Stimulated activated naive CD8-positive, alpha-beta T cell treated with anti-CD3 and anti-CD28 coated beads, Interleukin-15, amount 100 ng/mL, for 72 hours (primary cell): Measurements from ENCODE around the gene ABITRAM.
"Not testable (repeated sequence)": the region's sequence is repeated elsewhere in the genome, so short reads cannot be mapped to it uniquely, and the experiment has no call there.

ENCODE experiments used
- ATAC-seq: fragments of 150-1000 bp; cut with Tn5 transposase; 2 replicates; pipeline ENCODE4 v1.10.0; 2021; ENCODE audit warnings: mild to moderate bottlenecking, moderate library complexity
- DNase-seq, 2 donors: peaks; one replicate each; pipeline ENCODE4 v3.0.0; 2021 to 2022
- H3K27ac Mint-ChIP-seq, 2 donors: one replicate each; pipeline ENCODE4 v1.8.0; 2022; ENCODE audit warnings: mild to moderate bottlenecking in 2 of 2, mixed read lengths in 2 of 2, moderate library complexity in 2 of 2
- H3K27me3 Mint-ChIP-seq: one replicate; pipeline ENCODE4 v1.8.0; 2022; ENCODE audit warnings: mixed read lengths
- H3K4me1 Mint-ChIP-seq: one replicate; pipeline ENCODE4 v1.8.0; 2022; ENCODE audit warnings: mild to moderate bottlenecking, mixed read lengths
- H3K4me3 Mint-ChIP-seq, 2 donors: one replicate each; pipeline ENCODE4 v1.8.0; 2022; ENCODE audit warnings: mild to moderate bottlenecking in 2 of 2, mixed read lengths in 2 of 2, moderate library complexity in 1 of 2
- H3K9me3 Mint-ChIP-seq, 2 donors: one replicate each; pipeline ENCODE4 v1.8.0; 2022; ENCODE audit warnings: mixed read lengths in 2 of 2

The ABITRAM gene

GRCh38 chr9:108934323-108934893, at the start of gene ABITRAM:
Gene ABITRAM (plus strand): TSS chr9:108934400. CDS start chr9:108934487, 87 bp downstream.
- peak; percentile 85 for ATAC-seq
- Mint-ChIP-seq H3K4me3 (peak within 1 kb of the TSS; percentile 93 to 97), H3K27me3 (no peaks in the 10 kb centered on the region), H3K27ac (peak within 1 kb of the TSS; percentile 95 to 97), H3K4me1 (peaks cover 20% of the 10 kb centered on the region), H3K9me3 (no peaks in the 10 kb centered on the region)
- peak; percentile 70 to 78 for DNase-seq

- no peaks in the 10 kb centered on the region for H3K9me3 Mint-ChIP-seq
- peak overlapping the region; percentile 79 to 93 for H3K27ac Mint-ChIP-seq
- H3K27me3 Mint-ChIP-seq, result no peaks in the 10 kb centered on the region
- DNase-seq (no peak), ATAC-seq (no peak)
- peaks cover 23% of the 10 kb centered on the region for H3K4me1 Mint-ChIP-seq
- H3K4me3 Mint-ChIP-seq, result peak overlapping the region; percentile 46 to 62
Measured at GRCh38 chr9:108884701-108885100, 49.5 kb upstream of the ABITRAM start.

- DNase-seq, result peak; percentile 62 to 84
- Mint-ChIP-seq H3K4me3 (peak overlapping the region; percentile 46 to 62), H3K27ac (peak overlapping the region; percentile 88 to 92), H3K9me3 (no peaks in the 10 kb centered on the region), H3K4me1 (peaks cover 23% of the 10 kb centered on the region), H3K27me3 (no peaks in the 10 kb centered on the region)
- peak; percentile 100 for ATAC-seq
Measured at GRCh38 chr9:108885643-108886348, 48.4 kb upstream of the ABITRAM start.

DNA sequence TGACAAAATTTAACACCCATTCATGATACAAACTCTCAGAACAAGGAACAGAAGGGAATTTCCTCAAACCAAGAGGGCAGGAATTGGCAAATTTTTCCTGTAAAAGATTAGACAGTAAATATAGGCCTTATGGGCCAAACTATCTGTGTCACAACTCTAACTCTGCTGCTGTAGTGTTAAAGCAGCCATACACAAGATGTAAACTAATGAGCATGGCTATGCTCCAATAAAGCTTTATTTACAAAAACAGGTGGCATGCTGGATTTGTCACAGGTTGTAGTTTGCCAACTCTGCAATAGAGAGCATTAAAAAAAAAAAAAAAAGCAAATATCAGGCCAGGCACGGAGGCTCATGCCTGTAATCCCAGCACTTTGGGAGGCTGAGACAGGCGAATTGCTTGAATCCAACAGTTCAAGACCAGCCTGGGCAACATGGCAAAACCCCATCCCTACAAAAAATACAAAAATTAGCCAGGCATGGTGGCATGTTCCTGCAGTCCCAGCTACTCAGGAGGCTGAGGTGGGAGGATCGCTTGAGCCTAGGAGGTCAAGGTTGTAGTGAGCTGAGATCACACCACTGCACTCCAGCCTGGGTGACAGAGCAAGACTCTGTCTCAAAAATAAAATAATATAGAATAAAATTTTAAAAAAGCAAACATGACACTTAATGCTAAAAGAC, 47.5 kb upstream of the ABITRAM start:
- ATAC-seq, H3K27me3 Mint-ChIP-seq, DNase-seq, H3K9me3 Mint-ChIP-seq: not testable (repeated sequence)
- Mint-ChIP-seq H3K4me3 (peak overlapping the region in 1 of 2 donors; percentile 46), H3K27ac (peak overlapping the region; percentile 88 to 92), H3K4me1 (peaks cover 23% of the 10 kb centered on the region)

- no peak overlapping the region for H3K4me3 Mint-ChIP-seq
- H3K4me1 Mint-ChIP-seq, result peaks cover 22% of the 10 kb centered on the region
- ATAC-seq, result no peak
- DNase-seq, result no peak
- H3K27me3 Mint-ChIP-seq, result no peaks in the 10 kb centered on the region
- no peak overlapping the region for H3K27ac Mint-ChIP-seq
- no peaks in the 10 kb centered on the region for H3K9me3 Mint-ChIP-seq
Measured at GRCh38 chr9:108889649-108890067, 44.5 kb upstream of the ABITRAM start.

GRCh38 chr9:108894225-108894997, 39.8 kb upstream of the ABITRAM start:
- H3K9me3 Mint-ChIP-seq, result no peaks in the 10 kb centered on the region
- ATAC-seq (no peak), DNase-seq (no peak)
- no peak overlapping the region for H3K27ac Mint-ChIP-seq
- H3K4me3 Mint-ChIP-seq, result no peak overlapping the region
- no peaks in the 10 kb centered on the region for H3K4me1 Mint-ChIP-seq
- no peaks in the 10 kb centered on the region for H3K27me3 Mint-ChIP-seq

GRCh38 chr9:108897324-108898096, 36.7 kb upstream of the ABITRAM start:
- no peak for DNase-seq
- Mint-ChIP-seq H3K27ac (no peak overlapping the region), H3K9me3 (no peaks in the 10 kb centered on the region), H3K27me3 (no peaks in the 10 kb centered on the region), H3K4me1 (no peaks in the 10 kb centered on the region), H3K4me3 (no peak overlapping the region)
- no peak for ATAC-seq

DNA sequence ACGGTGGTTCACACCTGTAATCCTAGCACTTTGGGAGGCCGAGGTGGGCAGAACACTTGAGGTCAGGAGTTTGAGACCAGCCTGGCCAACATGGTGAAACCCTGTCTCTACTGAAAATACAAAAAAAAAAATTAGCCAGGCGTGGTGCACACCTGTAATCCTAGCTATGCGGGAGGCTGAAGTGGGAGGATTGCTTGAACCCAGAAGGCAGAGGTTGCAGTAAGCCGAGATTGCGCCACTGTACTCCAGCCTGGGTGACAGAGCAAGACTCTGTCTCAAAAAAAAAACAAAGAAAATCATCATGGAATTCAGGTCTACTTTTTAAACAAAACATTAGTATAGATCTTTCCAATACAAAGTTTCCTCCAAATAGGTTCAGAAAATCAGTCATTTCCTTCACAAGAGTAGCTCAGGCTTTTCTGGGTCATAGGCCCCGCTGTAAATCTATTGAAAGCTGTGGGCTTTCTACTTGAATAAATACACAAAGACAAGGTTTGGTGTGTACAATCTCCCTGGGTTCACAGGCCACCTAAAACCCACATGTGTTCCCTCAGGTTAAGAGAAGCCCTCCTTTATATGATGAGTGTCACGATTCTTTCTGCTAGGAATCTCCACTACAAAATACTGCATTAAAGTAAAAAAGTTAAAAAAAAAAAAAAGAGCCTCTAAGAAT, 35.0 kb upstream of the ABITRAM start:
- not testable (repeated sequence) for H3K27ac Mint-ChIP-seq, H3K27me3 Mint-ChIP-seq, H3K4me3 Mint-ChIP-seq, DNase-seq, ATAC-seq, H3K9me3 Mint-ChIP-seq, H3K4me1 Mint-ChIP-seq

- H3K27ac Mint-ChIP-seq, result no peak overlapping the region
- no peak for DNase-seq
- ATAC-seq, result no peak
- no peaks in the 10 kb centered on the region for H3K9me3 Mint-ChIP-seq
- H3K4me3 Mint-ChIP-seq, result no peak overlapping the region
- no peaks in the 10 kb centered on the region for H3K4me1 Mint-ChIP-seq
- H3K27me3 Mint-ChIP-seq, result no peaks in the 10 kb centered on the region
Measured at GRCh38 chr9:108900176-108900575, 34.0 kb upstream of the ABITRAM start.

DNA sequence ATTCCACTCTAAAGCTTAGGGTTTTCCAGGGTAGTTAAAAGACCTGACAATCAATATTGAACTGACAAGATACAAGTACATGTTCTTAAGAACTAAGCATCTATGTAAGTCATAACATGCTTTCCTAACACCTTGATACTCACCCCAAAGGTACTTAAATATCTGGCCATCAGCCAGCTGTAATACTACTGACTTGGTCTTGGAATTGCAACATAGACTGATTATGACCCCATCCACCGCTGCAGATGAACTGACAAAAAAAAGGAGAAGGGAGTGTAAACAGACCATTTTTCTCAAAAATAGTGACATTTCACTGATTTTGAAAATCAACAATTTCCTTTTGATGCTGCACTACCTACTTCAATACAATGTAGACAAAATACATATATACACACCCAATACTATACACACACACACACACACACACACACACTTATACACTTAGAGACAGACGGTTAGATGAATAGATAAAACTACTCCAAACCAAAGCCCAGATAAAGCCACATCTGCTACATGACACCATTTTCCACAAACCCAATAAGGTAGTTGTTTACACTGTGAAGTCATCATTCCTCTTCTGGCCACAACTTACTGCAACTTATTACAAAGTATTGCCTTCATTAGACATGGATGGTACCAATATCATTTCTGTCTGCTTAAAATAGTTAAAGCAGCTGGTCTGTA, 30.6 kb upstream of the ABITRAM start:
- Mint-ChIP-seq H3K4me3 (no peak overlapping the region), H3K27me3 (no peaks in the 10 kb centered on the region), H3K27ac (no peak overlapping the region), H3K4me1 (no peaks in the 10 kb centered on the region), H3K9me3 (no peaks in the 10 kb centered on the region)
- no peak for ATAC-seq
- no peak for DNase-seq

DNA sequence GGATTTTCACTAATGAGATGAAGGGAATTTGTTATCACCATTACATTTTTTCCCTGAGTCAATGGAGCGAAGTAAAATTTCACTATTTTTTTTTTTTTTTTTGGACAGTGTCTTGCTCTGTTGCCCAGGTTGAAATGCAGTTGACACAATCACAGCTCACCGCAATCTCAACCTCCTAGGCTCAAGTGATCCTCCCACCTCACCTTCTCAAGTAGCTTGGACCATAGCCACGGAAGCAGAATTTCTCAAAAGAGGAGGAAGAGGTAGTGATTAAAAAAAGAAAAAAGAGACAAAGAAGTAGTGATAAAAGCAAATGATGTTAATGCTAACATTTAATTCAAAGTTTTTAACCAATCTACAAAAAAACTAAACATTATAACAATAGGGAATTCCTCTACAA, 30.0 kb upstream of the ABITRAM start:
- no peak overlapping the region for H3K4me3 Mint-ChIP-seq
- H3K27me3 Mint-ChIP-seq, result no peaks in the 10 kb centered on the region
- no peaks in the 10 kb centered on the region for H3K4me1 Mint-ChIP-seq
- H3K9me3 Mint-ChIP-seq, result no peaks in the 10 kb centered on the region
- ATAC-seq, result no peak
- H3K27ac Mint-ChIP-seq, result peak overlapping the region in 1 of 2 donors; percentile 28
- no peak for DNase-seq

DNA sequence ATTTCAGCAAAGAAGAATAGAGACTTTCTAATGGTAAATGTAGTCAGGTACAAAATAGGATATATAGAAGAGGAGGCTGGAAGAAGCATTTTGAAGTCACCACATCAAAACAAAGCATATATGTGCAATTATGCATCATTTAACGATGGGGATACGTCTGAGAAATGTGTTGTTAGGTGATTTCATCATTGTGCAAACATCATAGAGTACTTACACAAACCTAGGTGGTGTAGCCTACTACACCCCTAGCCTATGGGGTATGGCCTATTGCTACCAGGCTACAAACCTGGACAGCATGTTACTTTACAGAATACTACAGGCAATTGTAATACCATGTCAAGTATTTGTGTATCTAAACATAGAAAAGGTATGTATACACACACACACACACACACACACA, 28.7 kb upstream of the ABITRAM start:
- no peak overlapping the region for H3K4me3 Mint-ChIP-seq
- ATAC-seq (no peak), DNase-seq (no peak)
- H3K27me3 Mint-ChIP-seq, result no peaks in the 10 kb centered on the region
- H3K9me3 Mint-ChIP-seq, result no peaks in the 10 kb centered on the region
- no peaks in the 10 kb centered on the region for H3K4me1 Mint-ChIP-seq
- no peak overlapping the region for H3K27ac Mint-ChIP-seq

DNA sequence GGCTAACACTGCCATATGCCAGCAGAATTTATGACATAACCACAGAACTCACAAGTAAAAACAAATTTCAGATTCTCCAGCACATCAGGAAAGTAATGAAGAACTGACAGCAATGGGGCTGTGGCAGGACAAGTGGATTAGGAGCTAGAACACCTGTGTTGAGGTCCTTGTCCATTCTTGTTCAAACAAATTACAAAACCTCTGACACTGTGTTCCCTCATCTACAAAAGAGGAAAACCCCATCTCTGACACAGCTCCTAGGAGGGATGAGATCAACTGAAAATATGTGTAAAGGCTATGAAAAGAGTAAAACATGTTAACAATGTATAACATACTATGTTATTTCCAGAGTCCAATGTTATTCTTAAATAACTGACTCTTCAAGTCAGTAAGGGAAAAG, 23.8 kb upstream of the ABITRAM start:
- H3K27ac Mint-ChIP-seq, result peak overlapping the region; percentile 31 to 57
- H3K9me3 Mint-ChIP-seq, result no peaks in the 10 kb centered on the region
- no peak for ATAC-seq
- DNase-seq, result no peak
- H3K4me1 Mint-ChIP-seq, result peaks cover 8% of the 10 kb centered on the region
- H3K4me3 Mint-ChIP-seq, result no peak overlapping the region
- H3K27me3 Mint-ChIP-seq, result no peaks in the 10 kb centered on the region

DNA sequence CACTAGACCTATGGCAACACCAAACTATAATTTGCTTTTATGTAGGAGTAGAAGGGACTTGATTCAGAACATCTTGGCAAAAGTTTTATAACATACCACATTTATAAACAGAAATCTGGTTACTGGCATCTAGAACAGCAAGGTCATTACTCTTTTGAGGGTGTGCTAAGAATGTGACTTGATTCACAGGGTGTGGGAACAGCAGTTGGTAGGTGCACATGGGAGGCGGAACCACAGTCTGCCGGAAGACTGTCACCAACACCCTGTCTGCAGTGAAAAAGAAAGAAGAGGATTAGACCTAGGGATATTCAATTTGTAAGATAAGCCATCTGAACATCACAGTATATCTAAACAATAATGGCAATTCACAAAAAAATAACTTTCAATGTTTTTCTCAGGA, 23.3 kb upstream of the ABITRAM start:
- H3K4me3 Mint-ChIP-seq, result no peak overlapping the region
- no peaks in the 10 kb centered on the region for H3K9me3 Mint-ChIP-seq
- H3K4me1 Mint-ChIP-seq, result peaks cover 8% of the 10 kb centered on the region
- H3K27ac Mint-ChIP-seq, result peak overlapping the region; percentile 31 to 57
- no peak for ATAC-seq
- DNase-seq, result no peak
- H3K27me3 Mint-ChIP-seq, result no peaks in the 10 kb centered on the region
